ENCODE data around the gene PRELP.

The PRELP gene

DNA sequence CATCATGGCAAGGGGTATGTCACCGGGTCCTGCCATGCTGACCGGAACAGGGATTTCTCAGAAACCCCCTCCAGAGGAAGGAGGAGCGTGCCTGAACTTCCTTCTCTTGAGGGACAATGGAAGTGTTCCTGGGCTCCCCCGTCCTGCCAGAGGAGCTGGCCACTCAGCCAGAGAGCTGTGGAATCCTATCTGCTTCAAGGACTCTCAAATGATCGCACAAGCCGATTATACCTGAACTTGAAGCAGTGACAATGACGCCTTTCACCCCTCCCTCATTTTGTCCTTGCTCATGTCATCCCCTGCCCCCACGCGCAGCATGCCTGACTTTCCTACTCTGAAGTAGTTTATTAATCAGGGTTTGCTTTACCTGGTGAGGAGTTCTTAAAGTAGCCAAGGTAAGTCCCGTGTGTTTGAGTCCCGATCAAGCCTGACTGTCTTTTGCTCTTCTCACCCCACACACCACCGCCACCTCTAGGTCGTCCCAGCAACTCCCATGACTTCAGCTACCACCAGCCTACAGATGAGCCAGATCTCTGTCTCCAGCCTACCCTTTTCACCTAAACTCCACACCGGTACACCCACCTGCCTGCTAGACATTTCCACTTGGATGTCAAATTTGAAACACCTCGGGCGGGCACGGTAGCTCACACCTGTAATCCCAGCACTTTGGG, 25.0 kb upstream of the PRELP start:
- TF ChIP-seq, protein P1, sequence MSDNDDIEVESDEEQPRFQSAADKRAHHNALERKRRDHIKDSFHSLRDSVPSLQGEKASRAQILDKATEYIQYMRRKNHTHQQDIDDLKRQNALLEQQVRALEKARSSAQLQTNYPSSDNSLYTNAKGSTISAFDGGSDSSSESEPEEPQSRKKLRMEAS (IDR thresholded peaks at IDR 0.05; ENCODE audit: low read depth, low read length), result no peak
- TF ChIP-seq, protein P2, sequence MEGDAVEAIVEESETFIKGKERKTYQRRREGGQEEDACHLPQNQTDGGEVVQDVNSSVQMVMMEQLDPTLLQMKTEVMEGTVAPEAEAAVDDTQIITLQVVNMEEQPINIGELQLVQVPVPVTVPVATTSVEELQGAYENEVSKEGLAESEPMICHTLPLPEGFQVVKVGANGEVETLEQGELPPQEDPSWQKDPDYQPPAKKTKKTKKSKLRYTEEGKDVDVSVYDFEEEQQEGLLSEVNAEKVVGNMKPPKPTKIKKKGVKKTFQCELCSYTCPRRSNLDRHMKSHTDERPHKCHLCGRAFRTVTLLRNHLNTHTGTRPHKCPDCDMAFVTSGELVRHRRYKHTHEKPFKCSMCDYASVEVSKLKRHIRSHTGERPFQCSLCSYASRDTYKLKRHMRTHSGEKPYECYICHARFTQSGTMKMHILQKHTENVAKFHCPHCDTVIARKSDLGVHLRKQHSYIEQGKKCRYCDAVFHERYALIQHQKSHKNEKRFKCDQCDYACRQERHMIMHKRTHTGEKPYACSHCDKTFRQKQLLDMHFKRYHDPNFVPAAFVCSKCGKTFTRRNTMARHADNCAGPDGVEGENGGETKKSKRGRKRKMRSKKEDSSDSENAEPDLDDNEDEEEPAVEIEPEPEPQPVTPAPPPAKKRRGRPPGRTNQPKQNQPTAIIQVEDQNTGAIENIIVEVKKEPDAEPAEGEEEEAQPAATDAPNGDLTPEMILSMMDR (IDR thresholded peaks at IDR 0.05; ENCODE audit: low read depth, low read length), result no peak
- TF ChIP-seq MYC (IDR thresholded peaks at IDR 0.05; ENCODE audit: low read depth, low read length) (no peak), POLR2A (IDR thresholded peaks at IDR 0.05; ENCODE audit: extremely low read depth, insufficient read length) (no peak)
- no peak overlapping the region for H3K4me3 ChIP-seq (ENCODE audit: low read depth, low read length)
- no peak for DNase-seq (ENCODE audit: low read depth)

DNA sequence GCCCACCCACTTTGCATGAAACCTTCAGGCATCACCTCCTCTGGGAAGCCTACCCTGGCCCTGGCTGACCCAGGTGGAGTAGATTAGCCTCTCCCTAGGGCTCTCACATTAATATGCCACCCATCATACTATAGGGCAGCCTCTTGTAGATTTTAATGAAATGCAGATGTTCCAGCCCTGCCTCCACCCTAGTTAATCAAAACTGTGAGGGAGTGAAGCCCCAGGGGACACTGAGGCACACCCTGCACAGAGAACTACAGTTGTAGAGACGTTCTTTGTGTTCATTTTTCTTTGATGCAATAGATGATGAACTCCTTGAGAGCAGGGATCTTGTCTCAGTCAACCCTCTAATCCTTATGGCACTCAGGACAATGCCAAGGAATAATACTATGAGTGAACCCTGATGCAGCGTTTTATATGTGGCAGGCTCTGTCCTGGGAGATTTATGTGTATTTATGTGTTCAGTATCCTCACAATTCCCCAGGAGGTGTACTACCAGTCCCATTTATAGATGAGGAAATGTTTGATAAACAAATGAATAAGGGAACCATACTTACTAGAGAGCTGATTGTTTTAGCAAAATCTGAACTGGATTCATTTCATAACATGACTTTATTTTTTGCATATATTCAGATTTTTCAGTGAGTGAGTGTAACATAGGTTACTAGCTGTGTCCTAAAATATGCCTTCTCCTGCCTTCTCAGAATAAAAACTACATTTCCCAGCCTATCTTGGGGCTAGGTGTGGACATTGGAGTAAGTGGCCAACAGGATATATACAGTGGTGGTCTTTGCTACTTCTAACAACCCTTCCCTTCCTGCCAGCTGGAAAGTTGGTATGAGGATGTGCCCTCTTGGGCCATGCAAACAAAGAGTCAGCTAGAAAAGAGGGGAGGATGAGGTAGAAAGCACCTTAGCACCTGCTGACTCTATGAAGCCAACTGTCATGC, 23.5 kb upstream of the PRELP start:
- H3K4me3 ChIP-seq (ENCODE audit: low read depth, low read length), result no peak overlapping the region
- TF ChIP-seq, protein P1 (IDR thresholded peaks at IDR 0.05; ENCODE audit: low read depth, low read length), result no peak
- TF ChIP-seq, protein P2 (IDR thresholded peaks at IDR 0.05; ENCODE audit: low read depth, low read length), result no peak
- no peak for TF ChIP-seq MYC (IDR thresholded peaks at IDR 0.05; ENCODE audit: low read depth, low read length)
- no peak for TF ChIP-seq POLR2A (IDR thresholded peaks at IDR 0.05; ENCODE audit: extremely low read depth, insufficient read length)
- DNase-seq (ENCODE audit: low read depth), result no peak

DNA sequence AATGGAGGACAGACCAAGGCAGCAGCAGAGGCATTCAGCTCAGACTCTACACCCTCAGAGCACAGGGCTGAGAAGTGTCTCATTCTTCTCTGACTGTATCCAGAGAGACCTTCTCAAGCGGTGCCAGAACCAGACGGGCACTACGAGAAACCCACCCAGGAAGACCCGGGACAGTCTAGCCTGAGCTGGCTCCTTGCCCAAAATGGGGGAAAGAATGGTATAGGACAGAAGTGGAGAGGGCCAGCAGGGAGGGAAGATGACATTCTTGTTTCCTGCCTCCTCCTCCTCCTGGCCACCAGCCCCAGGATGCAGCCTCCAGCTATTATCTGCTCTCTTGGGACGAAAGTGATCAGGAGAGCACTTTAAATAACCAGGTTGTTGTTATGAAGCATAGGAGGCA, 22.6 kb upstream of the PRELP start:
- H3K4me3 ChIP-seq (ENCODE audit: low read depth, low read length), result no peak overlapping the region
- TF ChIP-seq, protein P1 (IDR thresholded peaks at IDR 0.05; ENCODE audit: low read depth, low read length), result no peak
- TF ChIP-seq POLR2A (IDR thresholded peaks at IDR 0.05; ENCODE audit: extremely low read depth, insufficient read length) (no peak), MYC (IDR thresholded peaks at IDR 0.05; ENCODE audit: low read depth, low read length) (no peak)
- TF ChIP-seq, protein P2 (IDR thresholded peaks at IDR 0.05; ENCODE audit: low read depth, low read length), result no peak
- no peak for DNase-seq (ENCODE audit: low read depth)

DNA sequence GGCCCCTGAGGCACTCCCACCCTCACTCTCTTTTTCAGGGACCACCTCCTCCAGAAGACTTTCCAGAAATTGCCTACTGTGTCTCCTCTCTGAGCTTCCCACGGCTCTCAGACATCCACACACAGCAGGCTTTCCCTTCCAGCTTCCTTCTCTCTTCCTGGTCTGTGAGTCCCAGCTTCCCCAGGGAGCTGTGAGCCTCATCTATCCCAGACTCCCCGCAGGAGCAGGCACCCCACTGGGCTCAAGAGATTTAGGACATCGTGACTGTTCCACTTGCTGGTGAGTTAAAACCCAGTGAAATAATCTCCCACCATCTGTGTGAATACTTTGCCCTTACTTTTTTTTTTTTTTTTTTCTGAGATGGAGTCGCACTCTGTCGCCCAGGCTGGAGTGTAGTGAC, 22.0 kb upstream of the PRELP start:
- no peak for TF ChIP-seq MYC (IDR thresholded peaks at IDR 0.05; ENCODE audit: low read depth, low read length)
- TF ChIP-seq, protein P2 (IDR thresholded peaks at IDR 0.05; ENCODE audit: low read depth, low read length), result no peak
- TF ChIP-seq, protein P1 (IDR thresholded peaks at IDR 0.05; ENCODE audit: low read depth, low read length), result no peak
- no peak for TF ChIP-seq POLR2A (IDR thresholded peaks at IDR 0.05; ENCODE audit: extremely low read depth, insufficient read length)
- no peak overlapping the region for H3K4me3 ChIP-seq (ENCODE audit: low read depth, low read length)
- DNase-seq (ENCODE audit: low read depth), result no peak

DNA sequence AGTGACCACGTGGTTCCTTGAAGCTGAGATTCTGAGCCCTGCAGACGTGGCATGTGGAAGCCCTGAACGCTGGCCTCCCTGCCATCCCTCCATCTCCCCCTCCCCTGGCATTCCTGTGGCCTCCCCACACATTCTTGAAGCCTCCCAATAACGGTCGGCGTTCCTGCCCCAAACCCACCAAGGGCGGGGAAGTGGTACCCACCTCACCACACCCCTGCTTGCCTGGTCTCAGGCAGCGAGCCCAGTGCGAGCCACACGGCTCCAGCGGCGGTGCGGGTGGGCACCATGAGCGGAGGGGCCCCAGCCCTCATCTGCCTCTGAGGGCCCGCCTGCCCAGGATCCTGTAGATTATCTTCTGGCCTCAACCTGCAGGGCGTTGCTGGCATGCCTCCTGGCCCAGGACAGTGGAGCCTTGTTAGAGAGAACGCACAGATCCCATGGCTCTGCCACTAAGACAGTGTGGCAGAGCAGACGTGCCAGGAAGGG, 20.6 kb upstream of the PRELP start:
- no peak for TF ChIP-seq MYC (IDR thresholded peaks at IDR 0.05; ENCODE audit: low read depth, low read length)
- TF ChIP-seq, protein P2 (IDR thresholded peaks at IDR 0.05; ENCODE audit: low read depth, low read length), result no peak
- no peak for TF ChIP-seq POLR2A (IDR thresholded peaks at IDR 0.05; ENCODE audit: extremely low read depth, insufficient read length)
- TF ChIP-seq, protein P1 (IDR thresholded peaks at IDR 0.05; ENCODE audit: low read depth, low read length), result no peak; the same call in 1 of the 2 replicates
- DNase-seq (ENCODE audit: low read depth), result no peak
- no peak overlapping the region for H3K4me3 ChIP-seq (ENCODE audit: low read depth, low read length)

Data from NB4 (cell line).